Fibroblast of lung (primary cell): ENCODE data around the gene ATF1. TPM values are rescaled to one million over a fixed set of nuclear protein-coding genes. Genes with fewer than 3 reads are reported as not detected.

Experiments
- DNase-seq, 2 donors: peaks; one replicate each; pipeline versions ENCODE4 v3.0.0 to v3.0.0-alpha.2; 2010; ENCODE audit warnings: low read depth in 2 of 2
- H2AFZ ChIP-seq: 2 replicates; pipeline ENCODE4 v1.5.1; 2012; ENCODE audit warnings: low read length, control low read depth, inconsistent platforms
- H3K27ac ChIP-seq: 2 replicates; pipeline ENCODE4 v1.5.1; 2011; ENCODE audit warnings: low read length, control low read depth; ENCODE audit not compliant: insufficient read depth
- H3K27me3 ChIP-seq: 2 replicates; pipeline ENCODE4 v1.5.1; 2011; ENCODE audit warnings: mild to moderate bottlenecking, low read length; ENCODE audit not compliant: control insufficient read depth, insufficient read depth
- H3K36me3 ChIP-seq: 2 replicates; pipeline ENCODE4 v1.5.1; 2011; ENCODE audit warnings: low read length; ENCODE audit not compliant: control insufficient read depth, insufficient read depth
- H3K4me1 ChIP-seq: 2 replicates; pipeline ENCODE4 v1.5.1; 2011; ENCODE audit warnings: low read length; ENCODE audit not compliant: control insufficient read depth, insufficient read depth; ENCODE audit errors: extremely low read depth
- H3K4me2 ChIP-seq: 2 replicates; pipeline ENCODE4 v1.5.1; 2011; ENCODE audit warnings: low read length, control low read depth; ENCODE audit not compliant: insufficient read depth; ENCODE audit errors: extremely low read depth
- H3K4me3 ChIP-seq, 4 experiments: fragments of 200-600 bp in 1 of 4; sonication (generic) in 1 of 4; replicated peaks in 1 of 4; 2 replicates each; pipeline ENCODE4 v1.5.1; 2011 to 2016; ENCODE audit warnings: low read length in 4 of 4, low read depth in 3 of 4, mild to moderate bottlenecking in 3 of 4, control low read depth in 2 of 4, inconsistent platforms in 1 of 4, mixed read lengths in 1 of 4; ENCODE audit not compliant: insufficient read depth in 1 of 4; ENCODE audit errors: control extremely low read depth in 1 of 4
- H3K79me2 ChIP-seq: 2 replicates; pipeline ENCODE4 v1.5.1; 2012; ENCODE audit warnings: mild to moderate bottlenecking, low read length, inconsistent platforms; ENCODE audit not compliant: control insufficient read depth, insufficient read depth
- H3K9ac ChIP-seq: 2 replicates; pipeline ENCODE4 v1.5.1; 2011; ENCODE audit warnings: mild to moderate bottlenecking, low read length, control low read depth; ENCODE audit not compliant: insufficient read depth
- H3K9me3 ChIP-seq: 2 replicates; pipeline ENCODE4 v1.5.1; 2012; ENCODE audit warnings: low read depth, low read length; ENCODE audit not compliant: control insufficient read depth, insufficient read depth
- H4K20me1 ChIP-seq: 2 replicates; pipeline ENCODE4 v1.5.1; 2011; ENCODE audit warnings: low read length; ENCODE audit not compliant: control insufficient read depth, insufficient read depth; ENCODE audit errors: extremely low read depth
- CTCF ChIP-seq, 2 donors: IDR thresholded peaks in 1 of 2; conservative IDR thresholded peaks in 1 of 2; 1 replicate in 1 of 2; 2 replicates in 1 of 2; pipeline ENCODE4 v1.5.1; 2011 to 2012; ENCODE audit warnings: low read length in 2 of 2, control low read depth in 1 of 2, inconsistent platforms in 1 of 2, low read depth in 1 of 2, mild to moderate bottlenecking in 1 of 2
- EZH2 ChIP-seq: IDR thresholded peaks from 2 replicates; pipeline ENCODE4 v1.5.1; 2012; ENCODE audit warnings: low read length, control low read depth, mild to moderate bottlenecking; ENCODE audit errors: missing control alignments
- polyA plus RNA-seq, 2 donors: library from polyadenylated mRNA; depleted of rRNA in 1 of 2; stranded (reverse) in 1 of 2; unstranded in 1 of 2; fragments of >200 nt; gene quantifications; 2 replicates each; pipeline ENCODE4 v1.2.1, GENCODE V29; 2011 to 2012; ENCODE audit warnings: missing spikeins in 1 of 2
- total RNA-seq: library from RNA; depleted of rRNA; stranded (reverse); fragments of >200 nt; gene quantifications from 2 replicates; pipeline ENCODE4 v1.2.1, GENCODE V29; 2014

The ATF1 gene
- total and polyA plus RNA-seq, 2 donors (not counting 1 experiment from before 2014, with no cell fraction given): 40.6 to 44.8 TPM

- no peaks in the 10 kb centered on the region for H4K20me1 ChIP-seq
- no peak overlapping the region for H3K27ac ChIP-seq
- H3K4me1 ChIP-seq: no peaks in the 10 kb centered on the region
- no peak overlapping the region for H3K4me2 ChIP-seq
- no peaks in the 10 kb centered on the region for H3K9me3 ChIP-seq
- H3K9ac ChIP-seq: no peak overlapping the region
- no peaks in the 10 kb centered on the region for H3K27me3 ChIP-seq
- no peaks in the 10 kb centered on the region for H3K79me2 ChIP-seq
- H3K36me3 ChIP-seq: no peaks in the 10 kb centered on the region
- DNase-seq: no peak
- H3K4me3 ChIP-seq: no peak overlapping the region
- TF ChIP-seq CTCF (conservative IDR thresholded peaks at IDR 0.05 in 1 of 2, IDR thresholded peaks at IDR 0.05 in 1 of 2; ENCODE audit: low read depth in 1 of 2, low read length in 2 of 2): no peak
- no peak for TF ChIP-seq EZH2
- no peak overlapping the region for H2AFZ ChIP-seq
These were observed 75.1 kb downstream of the ATF1 start for GRCh38 chr12:50839042-50839441.

- no peak overlapping the region for H2AFZ ChIP-seq
- no peak overlapping the region for H3K4me3 ChIP-seq
- H3K27ac ChIP-seq: no peak overlapping the region
- no peaks in the 10 kb centered on the region for H3K9me3 ChIP-seq
- DNase-seq: no peak
- no peaks in the 10 kb centered on the region for H3K4me1 ChIP-seq
- no peaks in the 10 kb centered on the region for H3K27me3 ChIP-seq
- no peak overlapping the region for H3K9ac ChIP-seq
- H3K36me3 ChIP-seq: no peaks in the 10 kb centered on the region
- no peaks in the 10 kb centered on the region for H4K20me1 ChIP-seq
- TF ChIP-seq CTCF (conservative IDR thresholded peaks at IDR 0.05 in 1 of 2, IDR thresholded peaks at IDR 0.05 in 1 of 2; ENCODE audit: low read depth in 1 of 2, low read length in 2 of 2) (no peak), EZH2 (no peak)
- no peaks in the 10 kb centered on the region for H3K79me2 ChIP-seq
- H3K4me2 ChIP-seq: no peak overlapping the region
These were observed 77.0 kb downstream of the ATF1 start for GRCh38 chr12:50840809-50841487.

GRCh38 chr12:50841716-50842531 is 78.0 kb downstream of the ATF1 start:
- TF ChIP-seq CTCF (conservative IDR thresholded peaks at IDR 0.05 in 1 of 2, IDR thresholded peaks at IDR 0.05 in 1 of 2; ENCODE audit: low read depth in 1 of 2, low read length in 2 of 2): no peak
- no peak for TF ChIP-seq EZH2
- Histone ChIP-seq H3K4me3 (no peak overlapping the region), H3K9ac (no peak overlapping the region), H3K27me3 (no peaks in the 10 kb centered on the region), H3K9me3 (no peaks in the 10 kb centered on the region), H3K36me3 (no peaks in the 10 kb centered on the region), H2AFZ (no peak overlapping the region), H3K4me2 (no peak overlapping the region), H3K79me2 (no peaks in the 10 kb centered on the region), H3K4me1 (no peaks in the 10 kb centered on the region), H4K20me1 (no peaks in the 10 kb centered on the region), H3K27ac (no peak overlapping the region)
- no peak for DNase-seq
